Measurements from ENCODE around the gene EEF1AKMT2. TPM values are rescaled to one million over a fixed set of nuclear protein-coding genes. Genes with fewer than 3 reads are reported as not detected.
"Not testable (repeated sequence)": the region's sequence is repeated elsewhere in the genome, so short reads cannot be mapped to it uniquely, and the experiment has no call there.

The EEF1AKMT2 gene
- total RNA-seq, 1 donor from 2014 or later: 23.0 TPM

DNA sequence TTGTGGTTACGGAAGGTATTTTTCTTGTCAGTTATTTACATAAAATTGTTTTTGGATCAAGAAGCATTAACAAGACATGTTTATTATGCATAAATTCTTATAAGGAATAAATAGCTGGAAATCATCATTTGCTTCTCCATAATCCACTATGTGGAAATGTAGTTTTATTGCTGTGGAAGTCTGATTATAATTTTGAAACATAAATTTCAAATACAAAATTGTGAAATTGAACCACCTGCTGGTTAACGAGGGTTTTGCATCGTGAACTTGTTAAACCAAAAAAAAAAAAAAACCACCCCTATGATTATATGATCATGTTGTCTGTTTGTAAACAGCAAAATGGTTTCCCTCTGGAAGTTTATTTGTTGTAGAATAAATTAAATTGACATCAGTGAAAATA lies 35.8 kb upstream of the EEF1AKMT2 start:
- Mint-ChIP-seq H3K27ac (no peak overlapping the region), H3K4me3 (no peak overlapping the region), H3K4me1 (peaks cover 17% of the 10 kb centered on the region), H3K9me3 (no peaks in the 10 kb centered on the region), H3K27me3 (ENCODE audit: low read depth) (no peaks in the 10 kb centered on the region), H3K36me3 (peaks cover 29% of the 10 kb centered on the region)
- DNase-seq (ENCODE audit: low spot score in 2 of 2, unreplicated experiment in 2 of 2): no peak
- TF ChIP-seq, protein P1, sequence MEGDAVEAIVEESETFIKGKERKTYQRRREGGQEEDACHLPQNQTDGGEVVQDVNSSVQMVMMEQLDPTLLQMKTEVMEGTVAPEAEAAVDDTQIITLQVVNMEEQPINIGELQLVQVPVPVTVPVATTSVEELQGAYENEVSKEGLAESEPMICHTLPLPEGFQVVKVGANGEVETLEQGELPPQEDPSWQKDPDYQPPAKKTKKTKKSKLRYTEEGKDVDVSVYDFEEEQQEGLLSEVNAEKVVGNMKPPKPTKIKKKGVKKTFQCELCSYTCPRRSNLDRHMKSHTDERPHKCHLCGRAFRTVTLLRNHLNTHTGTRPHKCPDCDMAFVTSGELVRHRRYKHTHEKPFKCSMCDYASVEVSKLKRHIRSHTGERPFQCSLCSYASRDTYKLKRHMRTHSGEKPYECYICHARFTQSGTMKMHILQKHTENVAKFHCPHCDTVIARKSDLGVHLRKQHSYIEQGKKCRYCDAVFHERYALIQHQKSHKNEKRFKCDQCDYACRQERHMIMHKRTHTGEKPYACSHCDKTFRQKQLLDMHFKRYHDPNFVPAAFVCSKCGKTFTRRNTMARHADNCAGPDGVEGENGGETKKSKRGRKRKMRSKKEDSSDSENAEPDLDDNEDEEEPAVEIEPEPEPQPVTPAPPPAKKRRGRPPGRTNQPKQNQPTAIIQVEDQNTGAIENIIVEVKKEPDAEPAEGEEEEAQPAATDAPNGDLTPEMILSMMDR (IDR thresholded peaks at IDR 0.05; ENCODE audit: unreplicated experiment): peak; percentile 90

DNA sequence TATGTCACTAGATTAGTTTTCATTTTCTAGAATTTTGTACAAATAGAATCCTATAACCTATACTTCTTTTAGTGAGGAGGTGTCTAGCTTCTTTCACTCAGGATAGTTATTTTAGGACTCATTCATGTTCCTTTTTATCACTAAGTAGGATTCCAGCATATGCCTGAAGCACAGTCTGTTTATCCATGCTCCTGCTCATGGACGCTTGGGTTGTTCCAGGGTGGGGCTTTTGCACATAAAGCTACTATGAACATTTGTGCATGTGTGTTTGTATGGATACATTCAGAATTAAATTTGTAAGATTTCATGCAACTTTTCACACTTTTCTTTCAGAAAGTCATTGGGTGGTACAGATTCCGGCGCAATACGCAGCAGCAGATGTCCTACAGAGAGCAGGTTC lies 34.6 kb upstream of the EEF1AKMT2 start:
- TF ChIP-seq, protein P1 (IDR thresholded peaks at IDR 0.05; ENCODE audit: unreplicated experiment): no peak
- peaks cover 4% of the 10 kb centered on the region for H3K9me3 Mint-ChIP-seq
- H3K36me3 Mint-ChIP-seq: peaks cover 36% of the 10 kb centered on the region
- peak overlapping the region; percentile 40 for H3K27ac Mint-ChIP-seq
- H3K4me3 Mint-ChIP-seq: no peak overlapping the region
- no peak for DNase-seq (ENCODE audit: low spot score in 2 of 2, unreplicated experiment in 2 of 2)
- no peaks in the 10 kb centered on the region for H3K27me3 Mint-ChIP-seq (ENCODE audit: low read depth)
- peaks cover 13% of the 10 kb centered on the region for H3K4me1 Mint-ChIP-seq

DNA sequence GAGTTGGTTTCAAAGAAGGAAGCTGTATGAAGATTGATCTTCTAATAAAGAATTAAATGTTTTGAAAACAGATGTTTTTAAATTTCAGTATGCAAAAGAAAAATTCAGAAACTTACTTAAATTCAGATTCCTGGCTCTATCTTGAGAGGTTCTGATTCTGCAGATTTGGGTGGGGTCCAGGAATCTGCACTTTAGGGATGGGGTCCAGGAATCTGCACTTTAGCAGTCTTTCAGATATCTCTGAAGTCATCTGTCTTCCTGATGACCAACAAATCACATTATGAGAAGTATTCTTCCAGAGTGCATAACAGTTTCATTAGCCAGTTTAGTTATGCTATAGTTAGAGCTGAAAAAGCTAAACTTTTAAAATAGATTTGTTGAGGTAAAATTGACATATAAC lies 34.0 kb upstream of the EEF1AKMT2 start:
- peaks cover 34% of the 10 kb centered on the region for H3K36me3 Mint-ChIP-seq
- H3K4me1 Mint-ChIP-seq: peaks cover 8% of the 10 kb centered on the region
- H3K9me3 Mint-ChIP-seq: peaks cover 4% of the 10 kb centered on the region
- TF ChIP-seq, protein P1 (IDR thresholded peaks at IDR 0.05; ENCODE audit: unreplicated experiment): no peak
- H3K4me3 Mint-ChIP-seq: no peak overlapping the region
- no peak overlapping the region for H3K27ac Mint-ChIP-seq
- no peak for DNase-seq (ENCODE audit: low spot score in 2 of 2, unreplicated experiment in 2 of 2)
- H3K27me3 Mint-ChIP-seq (ENCODE audit: low read depth): no peaks in the 10 kb centered on the region

DNA sequence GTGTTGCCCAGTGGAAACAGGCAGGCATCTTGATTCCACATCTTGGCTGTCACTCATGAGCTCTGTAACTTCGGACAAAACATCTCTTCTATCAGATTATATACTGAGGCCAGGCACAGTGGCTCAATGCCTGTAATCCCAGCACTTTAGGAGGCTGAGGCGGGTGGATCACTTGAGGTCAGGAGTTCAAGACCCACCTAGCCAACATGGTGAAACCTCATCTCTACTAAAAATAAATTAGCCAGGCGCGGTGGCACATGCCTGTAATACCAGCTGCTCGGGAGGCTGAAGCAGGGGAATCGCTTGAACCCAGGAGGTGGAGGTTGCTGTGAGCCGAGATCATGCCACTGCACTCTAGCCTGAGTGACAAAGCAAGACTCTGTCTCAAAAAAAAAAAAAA lies 33.2 kb upstream of the EEF1AKMT2 start:
- not testable (repeated sequence) for DNase-seq (ENCODE audit: low spot score in 2 of 2, unreplicated experiment in 2 of 2); H3K9me3 Mint-ChIP-seq; H3K4me3 Mint-ChIP-seq; H3K27ac Mint-ChIP-seq; H3K4me1 Mint-ChIP-seq; H3K27me3 Mint-ChIP-seq (ENCODE audit: low read depth)
- H3K36me3 Mint-ChIP-seq: peaks cover 37% of the 10 kb centered on the region

DNA sequence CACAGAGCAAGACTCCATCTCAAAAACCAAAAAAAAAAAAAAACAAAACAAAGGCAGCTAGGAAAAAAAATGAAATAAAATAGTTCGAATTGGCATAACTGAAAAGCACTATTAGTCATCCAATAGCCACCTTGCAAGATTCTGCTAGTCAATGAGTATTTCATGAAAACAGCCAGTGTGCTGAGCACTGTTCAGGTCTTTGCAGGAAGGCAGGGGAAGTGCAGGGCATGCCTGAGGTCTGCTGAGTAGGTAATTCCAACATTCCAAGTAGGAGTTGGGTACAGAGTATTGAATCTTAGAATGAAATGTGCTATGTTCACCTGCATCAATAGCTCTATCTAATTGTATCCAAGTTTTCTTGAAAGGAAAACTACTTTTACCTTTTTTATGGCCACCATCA lies 32.8 kb upstream of the EEF1AKMT2 start:
- no peak overlapping the region for H3K4me3 Mint-ChIP-seq
- H3K36me3 Mint-ChIP-seq: peaks cover 37% of the 10 kb centered on the region
- peaks cover 4% of the 10 kb centered on the region for H3K9me3 Mint-ChIP-seq
- DNase-seq (ENCODE audit: low spot score in 2 of 2, unreplicated experiment in 2 of 2): no peak
- no peaks in the 10 kb centered on the region for H3K27me3 Mint-ChIP-seq (ENCODE audit: low read depth)
- no peak overlapping the region for H3K27ac Mint-ChIP-seq
- no peaks in the 10 kb centered on the region for H3K4me1 Mint-ChIP-seq
- TF ChIP-seq, protein P1 (IDR thresholded peaks at IDR 0.05; ENCODE audit: unreplicated experiment): no peak

DNA sequence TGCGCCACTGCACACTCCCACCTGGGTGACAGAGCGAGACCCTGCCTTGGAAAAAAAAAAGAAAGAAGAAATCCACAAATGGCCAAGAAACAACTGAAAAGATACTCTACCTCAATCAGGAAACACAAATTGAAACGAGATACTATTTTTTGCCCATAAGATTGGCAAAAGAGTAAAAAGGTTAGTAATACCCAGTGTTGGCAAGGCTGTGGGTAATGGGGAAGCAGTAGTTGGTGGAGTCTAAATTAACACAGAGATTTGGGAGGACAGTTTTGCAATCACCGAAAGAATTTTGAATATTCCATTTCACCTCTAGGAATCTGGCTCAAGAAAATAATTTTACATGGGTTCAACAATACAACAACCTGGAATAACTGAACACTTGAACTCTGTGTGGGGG lies 29.8 kb upstream of the EEF1AKMT2 start:
- H3K9me3 Mint-ChIP-seq: peaks cover 4% of the 10 kb centered on the region
- peaks cover 34% of the 10 kb centered on the region for H3K36me3 Mint-ChIP-seq
- H3K4me1 Mint-ChIP-seq: no peaks in the 10 kb centered on the region
- H3K27ac Mint-ChIP-seq: no peak overlapping the region
- no peaks in the 10 kb centered on the region for H3K27me3 Mint-ChIP-seq (ENCODE audit: low read depth)
- H3K4me3 Mint-ChIP-seq: no peak overlapping the region
- TF ChIP-seq, protein P1 (IDR thresholded peaks at IDR 0.05; ENCODE audit: unreplicated experiment): no peak
- DNase-seq (ENCODE audit: low spot score in 2 of 2, unreplicated experiment in 2 of 2): no peak
